Measurements from ENCODE around the gene POLA1.

POLA1 gene

GRCh38 chrX:25028726-25029125 is 335.0 kb downstream of the POLA1 start:
- DNase-seq (ENCODE audit: low spot score): no peak

- no peak for DNase-seq (ENCODE audit: low spot score)
These were observed 335.6 kb downstream of the POLA1 start for GRCh38 chrX:25029288-25029825.

- no peak for DNase-seq (ENCODE audit: low spot score)
These were observed 341.2 kb downstream of the POLA1 start for GRCh38 chrX:25034889-25035288.

GRCh38 chrX:25039036-25039435 is 345.3 kb downstream of the POLA1 start:
- DNase-seq (ENCODE audit: low spot score): no peak

- DNase-seq (ENCODE audit: low spot score): no peak
These were observed 349.5 kb downstream of the POLA1 start for GRCh38 chrX:25043192-25043591.
